ENCODE results near the gene GNB1. TPM values are rescaled to one million over a fixed set of nuclear protein-coding genes. Genes with fewer than 3 reads are reported as not detected.
A peak's percentile ranks its signal among the peaks of the same experiment; 100 is the strongest.
"Not testable (repeated sequence)": the region's sequence is repeated elsewhere in the genome, so short reads cannot be mapped to it uniquely, and the experiment has no call there.

The GNB1 gene
- total and polyA plus RNA-seq, 10 of the 15 experiments (the other 5 are each of a cell fraction or from before 2014, with no cell fraction given) = 23.0 to 392 (median 93.9) TPM

GRCh38 chr1:1737675-1738590, 153.0 kb downstream of the GNB1 start:
- ATAC-seq = peak; percentile 81
- H3K79me2 ChIP-seq (ENCODE audit: control insufficient read depth, insufficient read depth, low read length); intact Hi-C loops (cut with micrococcal nuclease; ENCODE audit: unreplicated experiment); CTCF ChIA-PET; DNase-seq (ENCODE audit: low read depth, low spot score); H2AFZ ChIP-seq (ENCODE audit: control insufficient read depth, low read depth, low read length); BruUV-seq (replicated peaks); H3K4me3 ChIP-seq; SMC1A ChIA-PET (ENCODE audit: uncharacterized antibody, unreplicated experiment); H3K9me3 ChIP-seq (replicated peaks; ENCODE audit: control insufficient read depth, insufficient read depth, low read length); POLR2A ChIA-PET; H3K27ac ChIP-seq (ENCODE audit: control insufficient read depth, insufficient read depth); in situ Hi-C loops (cut with MboI); H3K27me3 ChIP-seq (replicated peaks in 1 of 2; ENCODE audit: control insufficient read depth in 2 of 2, insufficient read depth in 2 of 2, low read length in 1 of 2); H4K20me1 ChIP-seq (ENCODE audit: control insufficient read depth, insufficient read depth); H3K4me1 ChIP-seq (ENCODE audit: control insufficient read depth, insufficient read depth, low read length); H3K36me3 ChIP-seq (ENCODE audit: control insufficient read depth in 2 of 2, insufficient read depth in 2 of 2, low read length in 1 of 2); RAD21 ChIA-PET (ENCODE audit: unreplicated experiment); H3K4me2 ChIP-seq (ENCODE audit: control insufficient read depth, insufficient read depth); H3K9ac ChIP-seq (ENCODE audit: control insufficient read depth, insufficient read depth, low read length): not testable (repeated sequence)
- FAIRE-seq = peak; percentile 96
- WGBS (ENCODE audit: insufficient coverage, insufficient replicate concordance, low lambda C conversion rate, missing lambda C conversion rate) = 85% methylated on average over 21 of the region's 44 CpGs

Other genes starting within 250 kb of the GNB1 start
Only the 7 nearest of the 9 such genes appear.
- gene CDK11A, start 166.7 kb downstream of the GNB1 start, total RNA-seq (2014; rRNA removed) = 19.3 and 29.4 TPM in 2 replicates
- 20.1 and 22.0 TPM in 2 replicates for gene CDK11A, start 166.7 kb downstream of the GNB1 start, total RNA-seq (2014; rRNA removed; fragmentation: Illumina TruSeq; extraction: Trizol)
- 37.0 and 46.0 TPM in 2 replicates for gene CDK11A, start 166.7 kb downstream of the GNB1 start, total RNA-seq (2021)
- gene CDK11A, start 166.7 kb downstream of the GNB1 start, polyA plus RNA-seq (2011; rRNA removed) = 3.6 and 7.4 TPM in 2 replicates
- gene CDK11A, start 166.7 kb downstream of the GNB1 start, polyA plus RNA-seq (2014; fragmentation: Illumina TruSeq; extraction: Trizol) = 20.1 and 30.0 TPM in 2 replicates
- gene CDK11A, start 166.7 kb downstream of the GNB1 start, polyA plus RNA-seq (2014; fragmentation: Nextera tagmentation; extraction: Ambion mirVana) = 1 to 10 TPM; 5.1 to 9.0 TPM
- gene CDK11A, start 166.7 kb downstream of the GNB1 start, polyA plus RNA-seq (2014; rRNA removed) = 37.4 and 52.0 TPM in 2 replicates
- gene CDK11A, start 166.7 kb downstream of the GNB1 start, polyA plus RNA-seq (2016; fragmentation: Nextera tagmentation; extraction: Ambion mirVana) = 10 to 100 TPM; 24.0 to 27.8 TPM
- gene NADK, start 112.6 kb downstream of the GNB1 start, total RNA-seq (2014; rRNA removed) = 46.5 and 49.1 TPM in 2 replicates
- 27.0 and 30.2 TPM in 2 replicates for gene NADK, start 112.6 kb downstream of the GNB1 start, total RNA-seq (2014; rRNA removed; fragmentation: Illumina TruSeq; extraction: Trizol)
- 78.7 and 93.2 TPM in 2 replicates for gene NADK, start 112.6 kb downstream of the GNB1 start, total RNA-seq (2021)
- 48.7 and 62.6 TPM in 2 replicates for gene NADK, start 112.6 kb downstream of the GNB1 start, polyA plus RNA-seq (2011; rRNA removed)
- 10.6 and 32.9 TPM in 2 replicates for gene NADK, start 112.6 kb downstream of the GNB1 start, polyA plus RNA-seq (2014; fragmentation: Illumina TruSeq; extraction: Trizol)
- gene NADK, start 112.6 kb downstream of the GNB1 start, polyA plus RNA-seq (2014; fragmentation: Nextera tagmentation; extraction: Ambion mirVana) = 1 to 10 TPM; 1.1 to 3.6 TPM
- gene NADK, start 112.6 kb downstream of the GNB1 start, polyA plus RNA-seq (2014; rRNA removed) = 70.8 and 75.2 TPM in 2 replicates
- gene NADK, start 112.6 kb downstream of the GNB1 start, polyA plus RNA-seq (2016; fragmentation: Nextera tagmentation; extraction: Ambion mirVana) = 10 to 100 TPM; 44.6 to 60.6 TPM
- 0.11 and 1.3 TPM in 2 replicates for gene CALML6, start 24.2 kb upstream of the GNB1 start, total RNA-seq (2014; rRNA removed)
- gene CALML6, start 24.2 kb upstream of the GNB1 start, total RNA-seq (2014; rRNA removed; fragmentation: Illumina TruSeq; extraction: Trizol) = 0.31 TPM in 1 of 2 replicates, not detected in the other
- gene CALML6, start 24.2 kb upstream of the GNB1 start, total RNA-seq (2021) = 0.21 TPM in 1 of 2 replicates, not detected in the other
- 0.07 and 0.29 TPM in 2 replicates for gene CALML6, start 24.2 kb upstream of the GNB1 start, polyA plus RNA-seq (2011; rRNA removed)
- 0.09 TPM in 1 of 2 replicates, not detected in the other for gene CALML6, start 24.2 kb upstream of the GNB1 start, polyA plus RNA-seq (2014; fragmentation: Illumina TruSeq; extraction: Trizol)
- gene CALML6, start 24.2 kb upstream of the GNB1 start, polyA plus RNA-seq (2014; fragmentation: Nextera tagmentation; extraction: Ambion mirVana) = not detected
- gene CALML6, start 24.2 kb upstream of the GNB1 start, polyA plus RNA-seq (2014; rRNA removed) = 0.42 TPM in 1 of 2 replicates, not detected in the other
- gene CALML6, start 24.2 kb upstream of the GNB1 start, polyA plus RNA-seq (2016; fragmentation: Nextera tagmentation; extraction: Ambion mirVana) = not detected
- 0.17 TPM in 1 of 2 replicates, not detected in the other for gene TMEM52, start 28.2 kb upstream of the GNB1 start, total RNA-seq (2014; rRNA removed)
- not detected in 2 replicates for gene TMEM52, start 28.2 kb upstream of the GNB1 start, total RNA-seq (2014; rRNA removed; fragmentation: Illumina TruSeq; extraction: Trizol)
- gene TMEM52, start 28.2 kb upstream of the GNB1 start, total RNA-seq (2021) = not detected in 2 replicates
- gene TMEM52, start 28.2 kb upstream of the GNB1 start, polyA plus RNA-seq (2011; rRNA removed) = not detected in 2 replicates
- not detected in 2 replicates for gene TMEM52, start 28.2 kb upstream of the GNB1 start, polyA plus RNA-seq (2014; fragmentation: Illumina TruSeq; extraction: Trizol)
- gene TMEM52, start 28.2 kb upstream of the GNB1 start, polyA plus RNA-seq (2014; fragmentation: Nextera tagmentation; extraction: Ambion mirVana) = not detected
- gene TMEM52, start 28.2 kb upstream of the GNB1 start, polyA plus RNA-seq (2014; rRNA removed) = 0.18 TPM in 1 of 2 replicates, not detected in the other
- under 1 TPM; 0.24 to 0.33 TPM for gene TMEM52, start 28.2 kb upstream of the GNB1 start, polyA plus RNA-seq (2016; fragmentation: Nextera tagmentation; extraction: Ambion mirVana)
- gene CFAP74, start 112.7 kb upstream of the GNB1 start, total RNA-seq (2014; rRNA removed) = not detected in 2 replicates
- gene CFAP74, start 112.7 kb upstream of the GNB1 start, total RNA-seq (2014; rRNA removed; fragmentation: Illumina TruSeq; extraction: Trizol) = not detected in 2 replicates
- gene CFAP74, start 112.7 kb upstream of the GNB1 start, total RNA-seq (2021) = not detected in 2 replicates
- not detected in 2 replicates for gene CFAP74, start 112.7 kb upstream of the GNB1 start, polyA plus RNA-seq (2011; rRNA removed)
- 0.01 TPM in 1 of 2 replicates, not detected in the other for gene CFAP74, start 112.7 kb upstream of the GNB1 start, polyA plus RNA-seq (2014; fragmentation: Illumina TruSeq; extraction: Trizol)
- not detected for gene CFAP74, start 112.7 kb upstream of the GNB1 start, polyA plus RNA-seq (2014; fragmentation: Nextera tagmentation; extraction: Ambion mirVana)
- not detected in 2 replicates for gene CFAP74, start 112.7 kb upstream of the GNB1 start, polyA plus RNA-seq (2014; rRNA removed)
- gene CFAP74, start 112.7 kb upstream of the GNB1 start, polyA plus RNA-seq (2016; fragmentation: Nextera tagmentation; extraction: Ambion mirVana) = not detected
- not detected in 2 replicates for gene GABRD, start 128.3 kb upstream of the GNB1 start, total RNA-seq (2014; rRNA removed)
- gene GABRD, start 128.3 kb upstream of the GNB1 start, total RNA-seq (2014; rRNA removed; fragmentation: Illumina TruSeq; extraction: Trizol) = not detected in 2 replicates
- gene GABRD, start 128.3 kb upstream of the GNB1 start, total RNA-seq (2021) = not detected in 2 replicates
- gene GABRD, start 128.3 kb upstream of the GNB1 start, polyA plus RNA-seq (2011; rRNA removed) = not detected in 2 replicates
- gene GABRD, start 128.3 kb upstream of the GNB1 start, polyA plus RNA-seq (2014; fragmentation: Illumina TruSeq; extraction: Trizol) = not detected in 2 replicates
- gene GABRD, start 128.3 kb upstream of the GNB1 start, polyA plus RNA-seq (2014; fragmentation: Nextera tagmentation; extraction: Ambion mirVana) = not detected
- gene GABRD, start 128.3 kb upstream of the GNB1 start, polyA plus RNA-seq (2014; rRNA removed) = not detected in 2 replicates
- not detected for gene GABRD, start 128.3 kb upstream of the GNB1 start, polyA plus RNA-seq (2016; fragmentation: Nextera tagmentation; extraction: Ambion mirVana)
- 0.87 and 1.2 TPM in 2 replicates for gene PRKCZ, start 159.3 kb upstream of the GNB1 start, total RNA-seq (2014; rRNA removed)
- 0.51 and 0.67 TPM in 2 replicates for gene PRKCZ, start 159.3 kb upstream of the GNB1 start, total RNA-seq (2014; rRNA removed; fragmentation: Illumina TruSeq; extraction: Trizol)
- 1.0 and 1.9 TPM in 2 replicates for gene PRKCZ, start 159.3 kb upstream of the GNB1 start, total RNA-seq (2021)
- 0.05 TPM in 1 of 2 replicates, not detected in the other for gene PRKCZ, start 159.3 kb upstream of the GNB1 start, polyA plus RNA-seq (2011; rRNA removed)
- 0.48 and 0.49 TPM in 2 replicates for gene PRKCZ, start 159.3 kb upstream of the GNB1 start, polyA plus RNA-seq (2014; fragmentation: Illumina TruSeq; extraction: Trizol)
- gene PRKCZ, start 159.3 kb upstream of the GNB1 start, polyA plus RNA-seq (2014; fragmentation: Nextera tagmentation; extraction: Ambion mirVana) = under 1 TPM in 1 of 2 experiments, not detected in 1; 0.05 TPM
- 0.41 and 0.71 TPM in 2 replicates for gene PRKCZ, start 159.3 kb upstream of the GNB1 start, polyA plus RNA-seq (2014; rRNA removed)
- under 1 TPM; 0.64 to 0.68 TPM for gene PRKCZ, start 159.3 kb upstream of the GNB1 start, polyA plus RNA-seq (2016; fragmentation: Nextera tagmentation; extraction: Ambion mirVana)

Measured in GM12878 (cell line).